TTC549 (cell line): ENCODE results near the gene ACVR1.

Experiments used
- FAIRE-seq: peaks from 2 replicates; lab custom pipeline; 2012; peaks lifted over from hg19 to GRCh38; lab: Jason Lieb, UNC

Gene ACVR1

DNA sequence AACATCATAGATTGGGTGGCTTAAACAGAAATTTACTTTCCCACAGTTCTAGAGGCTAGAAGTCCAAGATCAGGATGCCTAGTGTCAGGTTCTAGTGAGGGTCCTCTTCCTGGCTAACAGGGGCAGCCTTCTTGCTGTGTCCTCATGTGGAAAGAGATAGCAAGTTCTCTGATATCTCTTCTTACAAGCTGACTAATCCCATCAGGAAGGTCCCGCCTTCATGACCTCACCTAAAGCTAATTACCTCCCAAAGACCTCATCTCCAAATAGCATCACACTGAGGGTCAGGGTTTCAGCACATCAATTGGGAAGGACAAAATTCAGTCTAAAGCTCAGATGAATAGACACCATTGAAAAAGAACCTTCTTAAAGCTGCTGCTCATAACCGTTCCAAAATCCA, 22.9 kb downstream of the ACVR1 start:
- no peak for FAIRE-seq

DNA sequence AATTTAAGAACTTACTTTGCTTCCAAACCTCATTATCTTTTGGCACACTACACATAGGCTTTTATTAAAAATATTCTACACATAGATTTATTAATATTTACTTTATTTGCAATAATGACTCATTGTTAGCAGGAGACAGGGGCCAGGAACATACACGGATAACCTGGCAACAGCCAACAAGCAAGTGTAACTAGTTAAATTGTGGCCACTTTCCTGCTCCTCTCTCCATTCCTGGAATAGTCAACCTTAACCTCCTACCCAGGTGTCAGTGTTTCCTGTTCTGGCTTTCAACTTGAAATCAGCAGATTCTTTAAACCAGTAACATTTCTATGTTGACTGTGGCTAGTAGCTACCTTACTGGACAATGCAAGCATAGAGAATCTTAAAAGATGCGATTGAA, 26.5 kb downstream of the ACVR1 start:
- FAIRE-seq: no peak

DNA sequence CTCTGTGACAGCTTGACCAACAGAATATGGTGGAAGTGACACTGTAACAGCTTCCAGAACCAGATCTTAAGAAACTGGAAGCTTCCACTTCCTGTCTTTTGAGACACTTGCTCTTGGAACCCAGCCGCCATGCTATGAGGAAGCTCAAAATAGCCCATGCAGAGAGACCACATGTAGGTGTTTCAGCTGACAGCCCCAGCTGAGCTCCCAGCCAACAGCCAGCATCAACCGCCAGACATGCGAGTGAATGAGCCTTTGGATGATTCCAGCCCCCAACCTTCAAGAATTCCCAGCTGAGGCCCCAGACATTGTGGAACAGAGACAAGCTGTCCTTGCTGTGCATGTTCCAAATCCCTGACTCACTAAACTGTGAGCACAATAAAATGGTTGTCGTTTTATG, 27.9 kb downstream of the ACVR1 start:
- no peak for FAIRE-seq

DNA sequence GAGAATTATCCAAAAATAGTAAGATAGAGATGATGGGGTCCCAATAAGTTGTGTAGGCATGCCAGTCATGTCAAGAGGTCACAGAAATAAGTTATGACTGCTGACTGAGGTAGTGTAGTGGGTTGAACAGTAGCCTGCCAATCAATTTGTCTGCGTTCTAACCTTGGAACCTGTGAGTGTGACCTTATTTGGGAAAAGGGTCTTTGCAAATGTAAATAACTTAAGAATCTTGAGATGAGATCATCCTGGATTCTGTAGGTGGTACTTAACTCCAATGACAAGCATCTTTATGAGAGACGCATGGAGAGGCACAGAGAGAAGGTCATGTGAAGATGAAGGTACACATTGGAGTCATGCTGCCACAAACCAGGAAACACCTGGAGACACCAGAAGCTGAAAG, 31.0 kb downstream of the ACVR1 start:
- no peak for FAIRE-seq

DNA sequence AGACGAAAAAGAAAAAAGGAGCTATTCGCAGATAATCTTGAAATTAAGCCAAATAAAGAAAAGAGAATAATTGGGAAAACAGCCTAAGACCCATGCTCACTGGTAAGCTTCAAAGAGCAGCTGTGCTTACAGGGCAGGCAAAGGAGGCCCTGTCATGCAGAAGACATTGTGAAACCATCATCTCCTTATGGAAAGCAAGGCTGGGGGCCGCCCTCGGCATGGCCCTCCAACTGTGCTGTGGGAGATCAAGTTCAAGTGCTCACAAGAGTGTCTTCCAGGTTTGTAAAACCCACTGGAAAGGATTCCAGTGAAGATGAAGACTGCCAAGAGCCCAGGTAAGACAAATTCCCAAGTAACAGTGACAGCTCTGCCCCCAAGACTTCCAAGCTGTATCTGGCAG, 32.2 kb downstream of the ACVR1 start:
- FAIRE-seq: no peak

DNA sequence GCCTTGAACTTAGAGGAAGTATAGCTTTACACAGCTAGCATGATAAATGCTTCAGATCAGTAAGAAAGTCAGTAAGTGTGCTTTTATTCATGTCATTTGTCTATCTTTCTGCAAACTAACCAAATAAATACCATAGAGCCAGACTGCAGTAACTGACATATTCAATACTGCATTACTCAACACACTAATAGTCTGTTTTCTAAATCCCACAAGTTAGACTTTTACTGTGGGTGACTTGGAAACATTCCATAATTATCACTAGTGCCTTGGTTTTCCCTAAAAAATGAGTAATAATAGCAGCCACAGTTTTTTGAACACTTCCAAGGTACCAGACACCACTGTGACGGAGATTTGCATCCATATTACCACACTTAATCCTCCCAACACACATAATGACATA, 33.0 kb downstream of the ACVR1 start:
- FAIRE-seq: no peak

DNA sequence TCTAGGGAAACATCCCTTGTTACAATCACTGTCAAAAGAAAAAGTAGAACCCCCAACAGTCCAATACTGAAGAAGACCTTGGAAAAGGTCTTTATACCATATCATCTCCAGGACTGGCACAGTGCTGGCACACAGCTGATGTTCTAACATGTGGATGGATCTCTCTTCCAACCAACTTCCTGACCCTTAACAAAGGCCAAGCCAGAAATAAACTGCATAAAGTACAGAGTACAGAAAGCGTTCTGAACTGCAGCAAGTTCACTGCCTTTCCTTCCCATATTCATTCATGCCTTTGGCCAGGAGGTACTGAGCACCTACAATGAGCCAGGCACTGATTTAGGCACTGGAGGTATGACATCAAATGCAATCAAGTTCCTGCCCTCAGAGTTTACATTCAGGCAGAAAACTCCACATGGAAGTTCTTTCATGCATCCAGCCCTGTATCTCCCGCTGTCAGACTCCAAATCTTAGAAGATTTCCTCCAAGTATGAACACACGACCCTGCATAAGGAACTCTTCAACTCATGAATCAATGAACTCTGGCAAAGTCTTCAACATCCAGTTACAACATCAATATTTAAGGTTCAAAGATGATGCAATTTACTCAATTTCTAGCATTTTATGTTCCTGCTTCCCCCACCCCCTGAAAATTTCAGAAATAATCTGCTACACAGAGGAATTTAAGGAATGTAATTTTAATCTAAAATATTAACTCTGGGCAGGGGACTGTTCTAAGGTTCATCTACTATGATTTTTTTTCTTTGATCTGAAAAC, 33.8 kb downstream of the ACVR1 start:
- FAIRE-seq: no peak

DNA sequence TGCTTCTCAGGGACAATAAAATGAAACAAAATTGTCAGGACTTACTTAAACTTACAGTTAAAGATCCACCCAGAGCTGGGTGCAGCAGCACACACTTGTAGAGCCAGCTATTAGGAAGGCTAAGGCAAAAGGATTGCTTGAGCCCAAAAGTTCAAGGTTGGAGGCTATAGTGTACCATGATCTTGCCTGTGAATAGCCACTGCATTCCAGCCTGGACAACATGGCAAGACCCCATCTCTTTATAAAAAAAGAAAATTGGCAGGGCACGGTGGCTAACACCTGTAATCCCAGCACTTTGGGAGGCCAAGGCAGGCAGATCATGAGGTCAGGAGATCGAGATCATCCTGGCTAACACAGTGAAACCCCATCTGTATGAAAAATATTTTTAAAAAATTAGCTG, 34.6 kb downstream of the ACVR1 start:
- no peak for FAIRE-seq

DNA sequence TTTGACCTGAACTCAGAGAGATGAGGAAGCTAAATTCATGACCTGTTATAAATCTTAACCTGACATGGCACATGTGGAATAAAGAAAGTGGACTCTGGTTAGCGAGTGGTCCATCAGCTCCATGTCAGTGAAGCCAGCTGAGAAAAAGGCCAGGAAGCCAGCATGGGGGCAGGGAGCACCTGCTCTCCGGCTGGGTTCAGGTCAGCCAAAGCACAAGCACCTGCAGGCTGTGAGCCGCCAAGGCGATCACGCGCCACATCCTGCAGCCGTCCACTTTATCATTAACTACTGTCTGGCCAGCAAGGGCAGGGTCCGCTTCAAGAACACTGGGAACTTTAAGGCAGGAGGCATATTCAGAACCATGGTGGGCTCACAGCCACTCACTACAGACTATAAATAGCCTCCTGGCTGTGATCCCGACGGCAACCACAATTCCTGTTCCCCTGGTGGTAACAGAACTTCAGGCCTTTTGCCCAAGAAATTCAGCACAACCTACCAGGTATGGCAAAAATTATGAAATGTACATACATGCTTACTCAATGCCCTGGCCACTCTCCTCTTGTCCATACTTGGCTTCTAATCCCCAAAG, 35.5 kb downstream of the ACVR1 start:
- FAIRE-seq: no peak

DNA sequence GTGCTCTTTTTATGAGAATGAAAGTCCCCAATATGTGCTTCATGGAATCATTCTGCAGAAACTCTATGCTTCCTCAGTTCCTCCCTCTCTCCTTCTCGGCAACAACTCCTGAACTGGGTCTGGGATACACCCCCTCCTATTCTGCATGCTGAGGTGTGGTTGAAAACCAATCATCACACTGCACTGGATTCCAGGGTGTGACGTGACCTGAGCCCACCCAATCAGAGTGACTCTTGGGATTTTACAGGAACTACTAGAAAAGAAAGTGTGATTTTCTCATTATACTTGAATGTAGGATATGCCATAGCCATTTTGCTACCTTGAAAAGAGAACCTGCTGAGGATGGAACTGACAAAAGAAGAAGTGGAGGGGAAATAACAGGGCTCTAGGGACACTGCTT, 36.3 kb downstream of the ACVR1 start:
- no peak for FAIRE-seq

DNA sequence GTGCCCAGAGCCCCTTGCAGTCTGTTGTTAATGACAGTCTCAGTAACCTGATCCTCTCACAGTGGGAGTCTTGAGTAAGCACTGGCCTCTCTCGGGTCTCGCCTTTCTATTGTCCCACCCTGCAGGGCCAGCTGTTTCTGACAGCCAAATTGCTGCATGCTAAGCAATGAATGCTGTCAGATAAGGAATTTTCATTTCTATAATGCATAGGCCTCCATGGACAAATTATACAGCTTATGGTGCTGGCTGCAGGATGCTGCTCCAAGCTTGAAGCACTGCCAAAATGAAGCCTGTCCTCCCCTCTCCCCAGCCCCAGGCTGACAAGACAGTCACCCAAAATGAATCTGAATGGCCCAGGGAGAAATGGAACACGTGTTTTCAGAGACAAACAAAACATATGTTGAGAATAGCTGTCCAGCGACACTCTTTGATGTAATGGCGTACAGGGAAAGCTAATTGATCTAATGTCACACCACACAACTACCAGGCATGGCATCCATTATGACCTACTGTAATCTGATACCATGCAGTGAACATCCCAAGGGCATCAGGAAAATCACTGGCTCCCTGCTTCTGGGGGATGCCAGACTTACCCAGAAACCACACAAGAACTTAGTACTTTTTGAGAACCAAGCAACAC, 36.8 kb downstream of the ACVR1 start:
- FAIRE-seq: no peak

DNA sequence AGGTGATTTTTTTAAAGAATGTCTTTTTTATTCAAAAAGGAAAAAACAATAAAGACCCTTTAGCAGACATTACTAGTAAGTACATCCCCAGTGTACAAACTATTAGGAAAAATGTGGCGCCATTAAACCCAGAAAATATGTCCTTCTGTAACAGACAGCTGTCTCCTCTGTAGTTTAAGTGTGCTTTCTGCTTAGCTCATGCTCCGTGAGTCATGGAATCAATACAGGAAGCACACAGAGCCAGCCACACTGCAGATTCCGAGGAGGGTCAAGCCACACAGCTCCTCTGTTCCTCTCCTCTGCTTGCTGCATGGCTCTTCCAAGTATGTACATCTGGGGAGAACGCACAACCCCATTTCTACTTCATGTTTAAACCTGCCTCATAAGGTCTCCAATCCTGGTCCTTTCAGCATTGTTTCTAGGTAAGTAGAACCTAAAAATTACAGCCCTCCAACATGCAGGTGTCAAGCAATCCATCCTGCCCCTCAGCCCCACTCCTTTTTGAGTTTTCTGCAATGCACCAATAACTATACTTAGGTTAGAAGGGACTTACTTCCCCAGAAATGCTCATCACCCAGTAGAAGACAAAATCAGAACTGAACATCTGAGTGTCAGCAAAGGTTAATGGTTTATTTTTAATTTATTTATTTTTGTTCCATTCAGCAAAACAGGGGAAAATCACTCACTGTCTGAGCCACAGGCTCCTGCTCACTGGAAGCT, 37.5 kb downstream of the ACVR1 start:
- no peak for FAIRE-seq

DNA sequence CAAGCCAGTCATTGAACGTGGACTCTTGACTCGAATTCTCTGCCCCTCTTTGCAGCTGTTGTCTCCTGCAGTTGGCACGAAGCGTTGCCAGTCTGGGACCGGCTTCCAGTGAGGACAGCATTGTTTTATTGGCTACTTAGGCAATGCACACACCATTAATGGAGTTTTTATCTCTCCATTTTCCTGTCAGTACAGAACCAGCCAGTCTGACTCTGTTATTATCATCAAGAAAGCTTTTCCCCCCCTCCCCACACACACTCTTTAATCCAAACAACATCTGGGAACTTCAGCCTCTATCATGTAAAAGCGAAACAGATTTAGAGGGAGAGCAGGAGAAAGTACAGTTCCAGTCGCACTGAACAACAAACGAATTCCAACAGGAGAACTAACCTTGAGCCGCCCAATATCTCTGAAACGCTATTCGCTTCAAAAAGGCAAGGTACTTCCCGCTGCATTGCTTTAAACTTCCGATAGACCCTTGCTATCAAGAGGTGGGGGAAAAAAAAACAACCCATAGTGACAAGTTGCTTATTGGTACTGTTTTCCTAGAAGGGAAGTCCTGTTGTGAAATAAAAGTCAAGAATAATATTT, 38.2 kb downstream of the ACVR1 start:
- no peak for FAIRE-seq

DNA sequence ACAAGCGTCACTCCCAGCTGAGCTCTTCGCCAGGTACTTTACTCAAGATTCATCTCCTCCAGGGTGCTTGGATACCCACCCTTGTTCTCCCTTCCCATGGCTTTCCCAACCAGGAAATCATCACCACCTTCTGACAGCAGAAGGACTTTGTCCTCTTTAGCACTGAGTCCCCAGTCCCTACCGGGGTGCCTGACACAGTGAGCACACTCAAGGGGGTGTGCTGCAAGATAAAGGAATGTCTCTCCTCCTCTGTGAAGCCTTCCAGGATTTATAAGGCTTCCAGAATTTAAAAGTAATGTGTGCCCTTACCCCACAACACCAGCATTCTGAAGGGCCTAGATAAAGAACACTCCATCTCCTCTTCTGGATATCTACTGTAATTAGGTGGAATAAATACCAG, 39.6 kb downstream of the ACVR1 start:
- FAIRE-seq: no peak

DNA sequence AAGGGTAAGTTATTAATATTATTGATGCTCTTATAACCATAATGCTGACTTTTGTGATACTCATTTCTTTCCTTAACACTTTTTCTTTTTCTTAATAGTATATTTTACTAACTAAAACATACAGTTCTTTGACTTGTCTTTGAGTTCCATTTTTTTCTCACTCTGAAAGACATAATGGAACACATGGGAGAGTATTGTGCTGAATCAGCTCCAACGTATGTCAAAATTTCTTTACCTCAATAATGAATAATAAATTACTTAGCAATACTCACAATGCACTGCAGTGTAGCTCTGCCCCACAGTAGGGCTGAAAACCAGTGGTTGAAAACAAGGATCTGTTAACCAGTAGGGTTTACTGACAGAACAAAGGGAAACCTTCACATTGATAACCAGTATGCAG, 40.7 kb downstream of the ACVR1 start:
- no peak for FAIRE-seq

DNA sequence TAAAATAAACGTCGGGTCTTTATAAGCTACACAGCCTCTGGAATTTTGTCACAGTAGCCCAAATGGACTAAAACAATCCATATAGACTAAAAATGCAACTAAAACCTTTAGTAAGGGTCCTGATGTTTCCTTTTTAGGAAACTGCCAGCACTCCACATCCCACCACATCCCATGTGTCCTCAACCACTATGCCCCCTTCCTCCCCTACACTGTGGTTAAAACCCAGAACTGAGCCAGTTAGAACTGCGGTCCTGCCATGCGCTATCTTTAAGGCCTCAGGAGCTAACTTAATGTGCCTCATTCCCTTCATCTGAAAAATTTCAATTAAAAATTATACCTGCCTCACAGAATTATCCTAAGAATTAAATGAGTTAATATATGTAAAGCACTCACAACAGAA, 41.1 kb downstream of the ACVR1 start:
- FAIRE-seq: no peak

DNA sequence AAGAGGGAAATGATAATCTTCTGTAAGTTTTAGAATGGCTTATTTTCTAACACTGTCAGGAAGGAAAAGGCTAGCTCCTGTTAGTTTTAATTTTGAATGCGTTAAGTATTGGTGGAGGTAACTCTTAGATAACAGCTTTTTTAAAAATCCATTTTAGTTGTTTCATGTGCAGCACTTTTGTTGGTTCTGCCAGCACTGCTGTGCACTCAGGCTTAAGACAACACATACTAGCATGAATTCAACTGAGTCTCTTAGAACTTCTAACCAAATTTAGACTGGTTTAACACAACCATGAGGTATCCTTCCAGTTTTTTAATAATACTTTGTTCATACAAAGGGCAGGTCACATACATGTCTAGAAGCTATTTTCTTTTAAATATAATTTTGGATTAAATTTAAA, 42.4 kb downstream of the ACVR1 start:
- no peak for FAIRE-seq

DNA sequence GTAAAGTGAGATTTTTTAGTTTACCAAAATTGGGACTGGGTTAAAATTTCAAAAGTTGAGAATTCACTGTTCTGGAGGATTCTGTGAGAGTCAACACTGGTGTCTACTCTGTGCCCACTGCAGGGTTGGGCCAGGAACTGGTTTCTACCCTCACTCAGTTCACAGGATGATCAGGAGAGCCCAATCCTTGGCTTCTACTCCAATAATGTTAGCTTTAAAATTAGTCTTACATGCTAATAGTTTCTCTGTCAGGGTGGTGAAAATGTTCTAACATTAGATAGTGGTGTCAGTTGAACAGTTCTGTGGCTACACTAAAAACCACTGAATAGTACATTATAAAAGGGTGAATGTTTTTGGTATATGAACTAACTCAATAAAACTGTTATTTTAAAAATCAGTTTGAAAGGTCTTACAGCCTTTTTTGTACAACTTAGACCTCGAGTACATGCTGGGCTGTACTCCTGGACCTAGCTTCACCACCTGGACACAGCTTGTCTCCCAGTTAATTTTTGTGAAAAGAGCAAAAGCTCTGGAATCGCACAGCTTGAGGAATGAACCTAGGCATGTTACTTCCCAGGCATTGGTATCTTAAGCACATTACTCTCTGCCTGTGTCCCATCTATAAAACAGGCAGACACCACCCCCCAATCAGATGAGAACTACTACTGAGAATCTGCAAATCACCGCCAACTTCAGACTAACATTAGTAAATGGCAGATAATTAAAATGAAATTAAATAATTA, 44.4 kb downstream of the ACVR1 start:
- FAIRE-seq: no peak

DNA sequence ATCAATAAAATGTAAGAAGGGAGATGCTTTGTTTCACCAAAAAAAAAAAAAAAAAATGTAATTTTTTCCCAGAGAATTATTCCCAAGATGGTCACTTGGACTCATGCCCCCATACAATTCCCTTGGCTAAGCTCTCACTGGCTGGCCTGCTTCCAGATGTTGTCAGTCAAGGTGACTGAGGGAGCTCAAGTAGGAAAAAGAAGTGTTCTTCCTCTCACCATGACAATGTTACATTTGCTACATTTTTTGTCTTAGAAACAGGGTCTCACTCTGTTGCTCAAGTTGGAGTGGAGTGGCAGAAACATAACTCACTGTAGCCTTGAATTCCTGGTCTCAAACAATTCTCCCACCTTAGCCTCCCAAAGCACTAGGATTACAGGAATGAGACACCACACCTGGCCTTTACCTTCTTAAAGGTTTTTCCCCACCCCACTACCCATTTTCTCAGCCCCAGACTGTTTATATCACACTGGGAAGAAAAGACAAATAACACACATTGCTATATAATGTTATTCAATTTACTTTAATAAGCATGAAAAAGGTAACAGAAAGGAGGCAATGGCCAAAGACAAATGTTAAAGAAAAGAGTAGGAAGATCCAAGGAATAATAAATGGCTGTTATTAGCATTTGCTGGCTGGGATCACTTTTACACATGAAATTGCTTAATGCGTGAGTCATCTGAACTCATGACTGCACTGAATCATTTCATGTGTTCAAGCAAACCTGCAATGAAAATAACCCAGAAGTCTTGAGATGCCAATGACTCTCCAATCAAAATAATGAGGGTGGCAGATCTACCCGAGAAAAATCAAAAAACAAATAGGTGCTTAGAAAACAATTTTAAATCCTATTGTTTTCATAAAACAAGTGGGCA, 45.2 kb downstream of the ACVR1 start:
- no peak for FAIRE-seq

DNA sequence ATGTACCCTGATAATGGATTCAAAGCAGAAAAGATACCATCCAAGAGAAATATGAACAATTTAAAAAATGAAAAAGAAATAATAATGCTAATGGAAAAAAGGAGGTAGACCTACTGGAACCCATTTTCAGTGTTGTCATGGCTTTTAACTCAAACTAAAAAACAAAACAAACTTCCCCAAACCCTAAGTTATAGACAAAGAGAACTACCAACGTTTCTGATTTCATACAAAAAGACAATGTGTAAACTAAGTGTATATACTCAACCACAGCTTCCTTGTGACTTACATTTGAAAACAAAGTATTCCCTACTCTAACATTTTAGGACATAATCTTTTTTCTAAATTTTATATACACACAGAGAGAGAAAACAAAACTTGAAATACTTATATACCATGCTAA, 45.9 kb downstream of the ACVR1 start:
- FAIRE-seq: no peak

DNA sequence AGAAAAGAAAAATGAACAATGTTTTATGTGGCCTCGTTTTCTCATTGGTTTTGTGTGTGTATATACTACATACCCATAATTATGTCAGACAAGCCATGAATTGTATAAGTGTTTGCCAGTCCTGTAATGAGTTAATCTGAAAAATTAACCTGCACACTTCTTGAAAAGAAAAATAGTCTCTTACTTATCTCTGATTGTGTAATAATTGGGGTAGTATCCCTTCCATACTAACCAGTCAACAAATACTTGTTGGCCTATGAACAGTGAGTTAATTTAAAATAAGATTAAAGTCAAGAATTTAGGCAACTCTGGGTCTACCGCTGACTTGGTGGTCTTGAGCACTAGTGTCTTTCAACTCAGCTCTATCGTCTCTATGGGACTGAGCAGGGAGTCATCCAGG, 48.8 kb downstream of the ACVR1 start:
- no peak for FAIRE-seq
